ENCODE results near the gene NMUR1.

NMUR1 gene

GRCh38 chr2:231515603-231516002, 14.6 kb downstream of the NMUR1 start:
- H3K9me3 ChIP-seq (ENCODE audit: insufficient read depth, low read length), result no peaks in the 10 kb centered on the region
- no peaks in the 10 kb centered on the region for H3K27me3 ChIP-seq (ENCODE audit: insufficient read depth, insufficient read length)
- H3K36me3 ChIP-seq (ENCODE audit: insufficient read depth, insufficient read length, low read length), result no peaks in the 10 kb centered on the region
- no peak for TF ChIP-seq ZNF274 (IDR thresholded peaks at IDR 0.05; ENCODE audit: low read depth, low read length)
- no peak for TF ChIP-seq SUZ12 (IDR thresholded peaks at IDR 0.05; ENCODE audit: extremely low read depth, insufficient read depth, insufficient read length)
- no peak for TF ChIP-seq YY1 (IDR thresholded peaks at IDR 0.05; ENCODE audit: insufficient read depth, insufficient read length)
- DNase-seq (ENCODE audit: low read depth, low spot score), result no peak
- H3K4me3 ChIP-seq (ENCODE audit: insufficient read length, low read depth), result no peak overlapping the region
- no peak overlapping the region for H3K9ac ChIP-seq (ENCODE audit: insufficient read length, low read depth)
- no peaks in the 10 kb centered on the region for H3K4me1 ChIP-seq (ENCODE audit: insufficient read depth, insufficient read length)

- Histone ChIP-seq H3K4me1 (ENCODE audit: insufficient read depth, insufficient read length) (no peaks in the 10 kb centered on the region), H3K9ac (ENCODE audit: insufficient read length, low read depth) (peak overlapping the region; percentile 97), H3K27me3 (ENCODE audit: insufficient read depth, insufficient read length) (no peaks in the 10 kb centered on the region), H3K9me3 (ENCODE audit: insufficient read depth, low read length) (no peaks in the 10 kb centered on the region), H3K36me3 (ENCODE audit: insufficient read depth, insufficient read length, low read length) (no peaks in the 10 kb centered on the region), H3K4me3 (ENCODE audit: insufficient read length, low read depth) (peak overlapping the region; percentile 69)
- TF ChIP-seq YY1 (IDR thresholded peaks at IDR 0.05; ENCODE audit: insufficient read depth, insufficient read length) (no peak), ZNF274 (IDR thresholded peaks at IDR 0.05; ENCODE audit: low read depth, low read length) (no peak), SUZ12 (IDR thresholded peaks at IDR 0.05; ENCODE audit: extremely low read depth, insufficient read depth, insufficient read length) (no peak)
- no peak for DNase-seq (ENCODE audit: low read depth, low spot score)
These were observed 15.3 kb downstream of the NMUR1 start for GRCh38 chr2:231514951-231515297.

- peak overlapping the region; percentile 86 for H3K4me3 ChIP-seq (ENCODE audit: insufficient read length, low read depth)
- no peaks in the 10 kb centered on the region for H3K36me3 ChIP-seq (ENCODE audit: insufficient read depth, insufficient read length, low read length)
- peak; percentile 21 for TF ChIP-seq YY1 (IDR thresholded peaks at IDR 0.05; ENCODE audit: insufficient read depth, insufficient read length)
- no peak for TF ChIP-seq ZNF274 (IDR thresholded peaks at IDR 0.05; ENCODE audit: low read depth, low read length)
- no peak for TF ChIP-seq SUZ12 (IDR thresholded peaks at IDR 0.05; ENCODE audit: extremely low read depth, insufficient read depth, insufficient read length)
- no peaks in the 10 kb centered on the region for H3K27me3 ChIP-seq (ENCODE audit: insufficient read depth, insufficient read length)
- no peaks in the 10 kb centered on the region for H3K9me3 ChIP-seq (ENCODE audit: insufficient read depth, low read length)
- H3K9ac ChIP-seq (ENCODE audit: insufficient read length, low read depth), result peak overlapping the region; percentile 99
- H3K4me1 ChIP-seq (ENCODE audit: insufficient read depth, insufficient read length), result no peaks in the 10 kb centered on the region
- peak; percentile 97 for DNase-seq (ENCODE audit: low read depth, low spot score)
These were observed 15.9 kb downstream of the NMUR1 start for GRCh38 chr2:231514225-231514950.

GRCh38 chr2:231513746-231514224, 16.5 kb downstream of the NMUR1 start:
- Histone ChIP-seq H3K4me3 (ENCODE audit: insufficient read length, low read depth) (peak overlapping the region; percentile 86), H3K27me3 (ENCODE audit: insufficient read depth, insufficient read length) (no peaks in the 10 kb centered on the region), H3K9ac (ENCODE audit: insufficient read length, low read depth) (peak overlapping the region; percentile 99), H3K36me3 (ENCODE audit: insufficient read depth, insufficient read length, low read length) (no peaks in the 10 kb centered on the region), H3K9me3 (ENCODE audit: insufficient read depth, low read length) (no peaks in the 10 kb centered on the region), H3K4me1 (ENCODE audit: insufficient read depth, insufficient read length) (no peaks in the 10 kb centered on the region)
- no peak for TF ChIP-seq YY1 (IDR thresholded peaks at IDR 0.05; ENCODE audit: insufficient read depth, insufficient read length)
- no peak for TF ChIP-seq SUZ12 (IDR thresholded peaks at IDR 0.05; ENCODE audit: extremely low read depth, insufficient read depth, insufficient read length)
- no peak for TF ChIP-seq ZNF274 (IDR thresholded peaks at IDR 0.05; ENCODE audit: low read depth, low read length)
- no peak for DNase-seq (ENCODE audit: low read depth, low spot score)

- TF ChIP-seq SUZ12 (IDR thresholded peaks at IDR 0.05; ENCODE audit: extremely low read depth, insufficient read depth, insufficient read length) (no peak), YY1 (IDR thresholded peaks at IDR 0.05; ENCODE audit: insufficient read depth, insufficient read length) (no peak), ZNF274 (IDR thresholded peaks at IDR 0.05; ENCODE audit: low read depth, low read length) (no peak)
- Histone ChIP-seq H3K9me3 (ENCODE audit: insufficient read depth, low read length) (no peaks in the 10 kb centered on the region), H3K27me3 (ENCODE audit: insufficient read depth, insufficient read length) (no peaks in the 10 kb centered on the region), H3K4me3 (ENCODE audit: insufficient read length, low read depth) (no peak overlapping the region), H3K36me3 (ENCODE audit: insufficient read depth, insufficient read length, low read length) (peaks cover 4% of the 10 kb centered on the region), H3K4me1 (ENCODE audit: insufficient read depth, insufficient read length) (no peaks in the 10 kb centered on the region), H3K9ac (ENCODE audit: insufficient read length, low read depth) (no peak overlapping the region)
- no peak for DNase-seq (ENCODE audit: low read depth, low spot score)
These were observed 18.0 kb downstream of the NMUR1 start for GRCh38 chr2:231512222-231512621.

GRCh38 chr2:231503766-231504165, 26.5 kb downstream of the NMUR1 start:
- Histone ChIP-seq H3K9me3 (ENCODE audit: insufficient read depth, low read length) (no peaks in the 10 kb centered on the region), H3K36me3 (ENCODE audit: insufficient read depth, insufficient read length, low read length) (peaks cover 45% of the 10 kb centered on the region), H3K9ac (ENCODE audit: insufficient read length, low read depth) (no peak overlapping the region), H3K4me1 (ENCODE audit: insufficient read depth, insufficient read length) (no peaks in the 10 kb centered on the region), H3K4me3 (ENCODE audit: insufficient read length, low read depth) (no peak overlapping the region), H3K27me3 (ENCODE audit: insufficient read depth, insufficient read length) (no peaks in the 10 kb centered on the region)
- TF ChIP-seq YY1 (IDR thresholded peaks at IDR 0.05; ENCODE audit: insufficient read depth, insufficient read length) (no peak), SUZ12 (IDR thresholded peaks at IDR 0.05; ENCODE audit: extremely low read depth, insufficient read depth, insufficient read length) (no peak), ZNF274 (IDR thresholded peaks at IDR 0.05; ENCODE audit: low read depth, low read length) (no peak)
- no peak for DNase-seq (ENCODE audit: low read depth, low spot score)

- no peak overlapping the region for H3K9ac ChIP-seq (ENCODE audit: insufficient read length, low read depth)
- no peak overlapping the region for H3K4me3 ChIP-seq (ENCODE audit: insufficient read length, low read depth)
- TF ChIP-seq SUZ12 (IDR thresholded peaks at IDR 0.05; ENCODE audit: extremely low read depth, insufficient read depth, insufficient read length) (no peak), YY1 (IDR thresholded peaks at IDR 0.05; ENCODE audit: insufficient read depth, insufficient read length) (no peak), ZNF274 (IDR thresholded peaks at IDR 0.05; ENCODE audit: low read depth, low read length) (no peak)
- no peaks in the 10 kb centered on the region for H3K27me3 ChIP-seq (ENCODE audit: insufficient read depth, insufficient read length)
- H3K4me1 ChIP-seq (ENCODE audit: insufficient read depth, insufficient read length), result no peaks in the 10 kb centered on the region
- H3K36me3 ChIP-seq (ENCODE audit: insufficient read depth, insufficient read length, low read length), result peaks cover 44% of the 10 kb centered on the region
- DNase-seq (ENCODE audit: low read depth, low spot score), result no peak
- H3K9me3 ChIP-seq (ENCODE audit: insufficient read depth, low read length), result no peaks in the 10 kb centered on the region
These were observed 27.6 kb downstream of the NMUR1 start for GRCh38 chr2:231502596-231502995.
